ENCODE measurements around the gene PSORS1C1. TPM values are rescaled to one million over a fixed set of nuclear protein-coding genes. Genes with fewer than 3 reads are reported as not detected.

The PSORS1C1 gene
- total RNA-seq, 1 experiment from 2014 or later = 0.48 TPM

DNA sequence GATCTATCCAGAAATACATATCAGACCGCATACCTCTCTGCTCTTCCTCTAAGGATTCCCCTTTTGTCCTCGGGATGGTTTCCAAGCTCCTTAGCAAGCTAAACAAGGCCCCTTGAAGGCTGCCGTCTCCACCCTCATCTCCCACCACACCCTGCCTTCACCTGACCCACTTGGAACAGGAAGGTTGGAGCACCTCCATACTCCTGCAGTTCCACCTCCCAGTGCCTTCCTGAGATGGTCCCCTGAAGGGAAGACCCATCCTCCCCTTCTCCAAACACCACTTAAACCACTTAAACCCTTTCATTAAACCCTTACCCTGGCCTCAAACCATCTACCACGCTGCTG, 64.4 kb downstream of the PSORS1C1 start:
- H2BK15ac ChIP-seq (ENCODE audit: low read depth, low read length) = no peak overlapping the region
- H4K5ac ChIP-seq (ENCODE audit: insufficient read length, low read depth, low read length) = no peak overlapping the region
- no peak overlapping the region for H3K14ac ChIP-seq (ENCODE audit: insufficient read depth, low read length)
- H3K4me1 Mint-ChIP-seq = peaks cover 35 to 41% of the 10 kb centered on the region in 2 experiments
- H3K27ac ChIP-seq (ENCODE audit: insufficient read length, low read depth, low read length) = no peak overlapping the region
- no peak for DNase-seq
- H2BK20ac ChIP-seq (ENCODE audit: low read depth, low read length, poor library complexity, severe bottlenecking) = no peak overlapping the region
- no peaks in the 10 kb centered on the region for H3K9me3 ChIP-seq (ENCODE audit: control insufficient read depth, low read depth, low read length)
- H3K36me3 Mint-ChIP-seq (ENCODE audit: insufficient read depth in 1 of 3, low read depth in 3 of 3) = peaks cover 0 to 6% (median 4%) of the 10 kb centered on the region in 3 experiments; a peak in 4 of 7 replicates
- no peak overlapping the region for H3K4me3 Mint-ChIP-seq
- no peak overlapping the region for H2BK12ac ChIP-seq (ENCODE audit: insufficient read length, low read depth, low read length)
- 100% methylated on average over 1 of the region's 4 CpGs for WGBS (ENCODE audit: extremely low coverage, insufficient read length, low lambda C conversion rate)
- no peak overlapping the region for H4K91ac ChIP-seq (ENCODE audit: insufficient read length, low read depth, low read length)
- no peaks in the 10 kb centered on the region for H3K27me3 ChIP-seq (ENCODE audit: insufficient read depth, low read length)
- no peak overlapping the region for H3K9ac ChIP-seq (ENCODE audit: extremely low read depth, insufficient read length, low read length)
- H3K56ac ChIP-seq (ENCODE audit: insufficient read length, low read depth, low read length) = no peak overlapping the region
- no peak overlapping the region for H3T11ph ChIP-seq (ENCODE audit: low read length)
- no peak overlapping the region for H2BK5ac ChIP-seq (ENCODE audit: insufficient read length, low read length)
- peak overlapping the region in 2 of 3 experiments; percentile 10 to 41; a peak in 3 of 7 replicates for H3K27ac Mint-ChIP-seq
- H2BK120ac ChIP-seq (ENCODE audit: low read depth, low read length, poor library complexity, severe bottlenecking) = no peak overlapping the region
- 0 out of 2 replicates have a peak, but pooled peaks cover 1% of the 10 kb centered on the region for H3K27me3 Mint-ChIP-seq (ENCODE audit: low read depth)
- peaks cover 5% of the 10 kb centered on the region; the same call in 1 of the 2 replicates for H3K4me1 ChIP-seq (ENCODE audit: insufficient read depth, low read length)
- H3K23ac ChIP-seq (ENCODE audit: insufficient read length, low read depth, low read length) = no peak overlapping the region
- peaks cover 3% of the 10 kb centered on the region; the same call in 1 of the 2 replicates for H3K79me2 ChIP-seq (ENCODE audit: insufficient read depth, low read length)
- no peak overlapping the region for H2AFZ ChIP-seq (ENCODE audit: low read length)
- no peaks in the 10 kb centered on the region for H4K20me1 ChIP-seq (ENCODE audit: control insufficient read depth, insufficient read depth, insufficient read length)
- no peaks in the 10 kb centered on the region for H3K9me3 Mint-ChIP-seq
- H3K23me2 ChIP-seq (ENCODE audit: insufficient read length, low read depth, low read length, poor library complexity, severe bottlenecking) = no peaks in the 10 kb centered on the region
- no peak overlapping the region for H3K18ac ChIP-seq (ENCODE audit: insufficient read length, low read depth, low read length)
- H3K4ac ChIP-seq (ENCODE audit: low read depth, low read length) = no peak overlapping the region
- no peaks in the 10 kb centered on the region for H3K79me1 ChIP-seq (ENCODE audit: insufficient read depth, low read depth, low read length, poor library complexity, severe bottlenecking)
- no peak overlapping the region for H2AK5ac ChIP-seq (ENCODE audit: insufficient read length, low read length)
- H3K4me2 ChIP-seq (ENCODE audit: insufficient read depth, insufficient read length, low read length) = no peak overlapping the region
- no peak overlapping the region for H4K8ac ChIP-seq (replicated peaks; ENCODE audit: insufficient read length, low read depth, low read length)
- TF ChIP-seq, protein P1, sequence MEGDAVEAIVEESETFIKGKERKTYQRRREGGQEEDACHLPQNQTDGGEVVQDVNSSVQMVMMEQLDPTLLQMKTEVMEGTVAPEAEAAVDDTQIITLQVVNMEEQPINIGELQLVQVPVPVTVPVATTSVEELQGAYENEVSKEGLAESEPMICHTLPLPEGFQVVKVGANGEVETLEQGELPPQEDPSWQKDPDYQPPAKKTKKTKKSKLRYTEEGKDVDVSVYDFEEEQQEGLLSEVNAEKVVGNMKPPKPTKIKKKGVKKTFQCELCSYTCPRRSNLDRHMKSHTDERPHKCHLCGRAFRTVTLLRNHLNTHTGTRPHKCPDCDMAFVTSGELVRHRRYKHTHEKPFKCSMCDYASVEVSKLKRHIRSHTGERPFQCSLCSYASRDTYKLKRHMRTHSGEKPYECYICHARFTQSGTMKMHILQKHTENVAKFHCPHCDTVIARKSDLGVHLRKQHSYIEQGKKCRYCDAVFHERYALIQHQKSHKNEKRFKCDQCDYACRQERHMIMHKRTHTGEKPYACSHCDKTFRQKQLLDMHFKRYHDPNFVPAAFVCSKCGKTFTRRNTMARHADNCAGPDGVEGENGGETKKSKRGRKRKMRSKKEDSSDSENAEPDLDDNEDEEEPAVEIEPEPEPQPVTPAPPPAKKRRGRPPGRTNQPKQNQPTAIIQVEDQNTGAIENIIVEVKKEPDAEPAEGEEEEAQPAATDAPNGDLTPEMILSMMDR (conservative IDR thresholded peaks at IDR 0.05) = no peak
